GM18909 (cell line): ENCODE results near the gene ARHGEF16.

Experiments used
- ATAC-seq: cut with Tn5 transposase; IDR thresholded peaks from one replicate; pipeline ENCODE4 v1.9.1; 2021; ENCODE audit warnings: mild to moderate bottlenecking; ENCODE audit not compliant: unreplicated experiment, poor library complexity

The ARHGEF16 gene

GRCh38 chr1:3476666-3477065, 22.2 kb downstream of the ARHGEF16 start:
- no peak for ATAC-seq

- ATAC-seq: no peak
These were observed 23.0 kb downstream of the ARHGEF16 start for GRCh38 chr1:3477241-3477995.

- no peak for ATAC-seq
These were observed 23.7 kb downstream of the ARHGEF16 start for GRCh38 chr1:3478187-3478586.

- ATAC-seq: no peak
These were observed 25.3 kb downstream of the ARHGEF16 start for GRCh38 chr1:3479511-3480368.

DNA sequence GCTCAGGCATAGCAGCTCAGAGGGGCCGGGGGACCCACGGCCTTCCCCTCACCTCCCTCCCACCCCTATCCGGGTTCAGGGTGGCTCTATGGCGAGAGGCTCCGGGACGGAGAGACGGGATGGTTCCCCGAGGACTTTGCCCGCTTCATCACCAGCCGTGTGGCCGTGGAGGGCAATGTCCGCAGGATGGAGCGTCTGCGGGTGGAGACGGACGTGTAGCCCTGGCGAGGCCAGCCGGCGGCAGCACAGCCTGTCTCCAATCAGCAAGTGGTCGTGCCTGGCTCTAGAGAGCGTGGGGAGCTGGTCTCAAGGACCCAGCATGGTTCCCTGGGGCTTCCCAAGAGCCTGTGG, 25.9 kb downstream of the ARHGEF16 start:
- no peak for ATAC-seq

DNA sequence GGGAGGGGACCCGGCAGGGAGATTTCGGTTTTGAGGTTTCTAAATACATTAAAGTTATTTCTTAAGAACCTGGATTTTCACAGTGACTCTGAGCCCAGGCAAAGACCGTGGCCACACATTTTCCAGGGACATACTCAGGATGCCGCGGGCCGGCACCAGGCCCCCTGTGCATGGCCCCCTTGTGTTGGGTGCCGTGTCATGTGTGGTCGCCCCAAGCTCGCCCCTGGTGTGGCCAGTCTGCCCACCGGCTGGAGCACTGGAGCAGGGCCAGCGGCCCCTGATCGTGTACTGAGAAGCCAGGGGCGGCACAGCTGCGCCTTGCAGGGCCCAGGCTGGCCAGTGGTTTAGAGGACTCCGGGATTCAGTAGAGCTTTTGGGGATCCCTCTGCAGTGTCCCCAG, 26.6 kb downstream of the ARHGEF16 start:
- ATAC-seq: no peak

- no peak for ATAC-seq
These were observed 27.4 kb downstream of the ARHGEF16 start for GRCh38 chr1:3481836-3482375.

DNA sequence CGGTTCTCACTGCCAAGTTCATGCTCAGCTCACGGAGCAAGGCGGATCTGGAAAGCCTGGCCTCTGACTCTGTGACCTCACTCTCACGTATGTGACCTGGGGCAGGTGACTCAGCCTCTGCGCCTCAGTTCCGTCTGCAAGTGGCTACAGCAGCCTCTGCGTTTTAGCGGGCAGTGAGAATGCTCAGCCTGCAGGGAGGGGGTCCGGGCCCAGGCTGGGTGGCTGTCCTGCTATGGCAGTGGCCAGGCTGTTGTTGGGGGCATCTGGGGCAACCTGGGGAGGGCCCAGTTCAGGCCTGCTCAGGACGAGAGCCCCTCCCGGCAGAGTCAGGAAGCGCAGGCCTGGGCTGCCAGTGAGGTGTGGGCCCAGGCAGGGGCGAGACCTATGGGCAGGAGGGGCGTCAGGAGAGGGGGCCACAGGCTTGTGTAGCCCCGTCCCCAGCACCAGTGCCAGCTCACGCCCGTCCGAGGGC, 27.9 kb downstream of the ARHGEF16 start:
- no peak for ATAC-seq

- no peak for ATAC-seq
These were observed 28.9 kb downstream of the ARHGEF16 start for GRCh38 chr1:3483380-3483779.

GRCh38 chr1:3483801-3484444, 29.5 kb downstream of the ARHGEF16 start:
- ATAC-seq: no peak

DNA sequence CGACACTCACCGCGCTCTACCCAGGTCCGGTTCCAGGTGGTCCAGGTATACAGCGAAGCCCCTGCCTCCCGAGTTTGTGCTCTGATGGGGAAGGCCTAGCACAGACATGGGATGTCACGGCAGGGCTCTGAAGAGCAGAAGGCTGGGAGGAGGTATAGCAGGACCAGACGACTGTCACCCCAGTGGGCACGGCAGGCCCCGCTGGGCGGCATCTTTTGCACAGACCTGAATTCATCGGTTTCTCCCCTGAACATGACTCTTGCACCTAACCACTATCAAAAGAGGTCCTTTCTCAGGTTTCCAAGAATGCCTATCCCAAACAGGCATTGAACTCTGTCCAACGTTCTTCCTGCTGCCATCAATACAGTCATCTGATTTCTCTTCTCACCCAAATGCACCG, 30.6 kb downstream of the ARHGEF16 start:
- no peak for ATAC-seq

GRCh38 chr1:3488432-3488831, 34.0 kb downstream of the ARHGEF16 start:
- ATAC-seq: no peak

DNA sequence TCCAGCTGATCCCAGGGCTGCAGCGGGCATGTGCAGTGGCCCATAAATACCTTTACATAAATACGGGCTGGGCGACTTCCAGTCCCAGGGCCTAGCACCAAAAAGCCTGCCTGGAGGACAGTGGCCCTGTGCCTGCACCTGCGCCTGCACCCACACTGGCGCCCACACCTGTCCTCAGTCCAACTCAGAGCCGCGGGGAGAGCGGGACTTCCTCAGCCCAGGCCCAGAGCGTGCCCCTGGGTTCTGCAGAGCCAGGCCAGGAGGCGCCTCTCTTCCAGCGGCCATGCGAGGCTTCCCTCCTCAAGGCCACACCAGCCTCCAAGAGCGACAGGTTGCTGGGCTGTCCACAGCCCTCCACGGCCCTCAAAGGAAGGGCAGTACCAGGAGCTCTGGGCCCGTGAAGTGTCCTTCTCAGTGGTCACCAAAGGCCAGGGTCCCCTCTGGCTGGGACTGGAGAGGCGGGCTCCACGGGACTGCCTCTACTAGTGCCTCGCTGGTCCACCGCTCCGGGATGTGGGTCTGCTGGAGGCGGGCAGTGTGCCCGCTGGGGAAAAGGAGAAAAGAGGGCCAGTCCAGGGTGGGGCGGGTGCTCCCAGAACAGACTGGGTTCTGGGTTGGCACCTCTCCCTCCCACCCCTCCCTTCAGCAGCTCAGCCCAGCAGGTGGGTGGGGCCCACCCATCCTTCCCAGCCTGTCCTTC, 35.7 kb downstream of the ARHGEF16 start:
- no peak for ATAC-seq

- ATAC-seq: peak; percentile 71
These were observed 37.1 kb downstream of the ARHGEF16 start for GRCh38 chr1:3491291-3492246.

GRCh38 chr1:3492545-3493246, 38.2 kb downstream of the ARHGEF16 start:
- no peak for ATAC-seq

DNA sequence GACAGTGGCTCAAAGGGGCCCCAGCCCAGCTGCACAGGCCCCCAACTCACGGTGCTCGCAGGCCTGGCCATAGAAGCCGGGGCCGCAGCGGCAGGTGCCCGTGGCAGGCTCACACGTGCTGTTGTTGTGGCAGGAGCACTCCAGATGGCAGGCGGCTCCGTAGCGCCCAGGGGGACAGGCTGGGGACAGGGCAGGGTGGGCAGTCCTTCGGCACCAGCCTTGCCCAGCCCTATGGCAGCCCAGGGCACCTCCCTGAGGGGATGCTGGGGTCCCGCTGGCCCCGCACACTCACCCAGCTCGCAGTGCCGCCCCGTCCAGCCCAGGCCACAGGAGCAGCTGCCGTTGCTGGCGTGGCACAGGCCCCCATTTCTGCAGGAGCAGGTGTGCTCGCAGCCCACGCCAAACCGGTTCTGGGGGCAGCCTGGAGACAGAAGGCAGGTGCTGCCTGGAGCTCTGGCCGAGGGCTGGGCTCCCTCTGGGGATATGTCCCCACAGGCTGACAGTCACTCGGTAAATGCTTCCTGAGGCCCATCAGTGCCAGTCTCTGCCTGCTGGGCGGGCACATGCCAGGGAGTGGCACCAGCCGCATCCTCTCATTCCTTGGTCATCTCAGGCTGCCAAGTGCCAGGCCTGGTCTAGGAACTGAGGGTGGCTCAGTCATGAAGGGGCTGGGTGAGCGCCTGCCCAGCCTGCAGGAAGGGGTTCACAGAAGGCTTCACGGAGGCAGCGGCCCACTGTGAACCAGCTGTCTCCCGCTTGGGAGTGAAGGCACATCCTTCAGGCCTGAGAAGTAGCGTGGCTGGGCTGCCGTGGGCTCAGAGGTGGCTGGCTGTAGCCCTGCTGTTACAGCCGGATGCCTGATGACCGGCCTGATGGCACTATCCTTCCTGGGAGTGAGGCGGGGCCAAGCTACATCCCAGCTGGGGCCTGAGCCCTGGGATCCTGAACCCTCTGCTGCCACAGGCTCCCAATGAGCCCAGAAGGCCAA, 40.1 kb downstream of the ARHGEF16 start:
- ATAC-seq: no peak
